ENCODE measurements around the gene SLC4A1.
A peak's percentile ranks its signal among the peaks of the same experiment; 100 is the strongest.
"Not testable (repeated sequence)": the region's sequence is repeated elsewhere in the genome, so short reads cannot be mapped to it uniquely, and the experiment has no call there.

The SLC4A1 gene

GRCh38 chr17:44257815-44258760 is 9.8 kb downstream of the SLC4A1 start:
- DNase-seq (ENCODE audit: low spot score) (no peak), FAIRE-seq (no peak)

- no peak for DNase-seq (ENCODE audit: low spot score)
- FAIRE-seq: peak; percentile 67
These were observed 11.3 kb downstream of the SLC4A1 start for GRCh38 chr17:44256671-44257070.

- DNase-seq (ENCODE audit: low spot score): no peak
- peak; percentile 32 for FAIRE-seq
These were observed 12.0 kb downstream of the SLC4A1 start for GRCh38 chr17:44255915-44256314.

GRCh38 chr17:44254361-44255095 is 13.4 kb downstream of the SLC4A1 start:
- no peak for DNase-seq (ENCODE audit: low spot score)
- FAIRE-seq: no peak

GRCh38 chr17:44253006-44253405 is 14.9 kb downstream of the SLC4A1 start:
- DNase-seq (ENCODE audit: low spot score) (no peak), FAIRE-seq (no peak)

- FAIRE-seq (peak; percentile 44), DNase-seq (ENCODE audit: low spot score) (no peak)
These were observed 16.9 kb downstream of the SLC4A1 start for GRCh38 chr17:44251062-44251461.

- FAIRE-seq (no peak), DNase-seq (ENCODE audit: low spot score) (no peak)
These were observed 18.3 kb downstream of the SLC4A1 start for GRCh38 chr17:44249501-44250246.

- DNase-seq (ENCODE audit: low spot score) (no peak), FAIRE-seq (no peak)
These were observed 19.8 kb downstream of the SLC4A1 start for GRCh38 chr17:44247876-44248736.

- DNase-seq (ENCODE audit: low spot score) (no peak), FAIRE-seq (no peak)
These were observed 20.5 kb downstream of the SLC4A1 start for GRCh38 chr17:44247440-44247841.

- FAIRE-seq: no peak
These were observed 26.8 kb downstream of the SLC4A1 start for GRCh38 chr17:44241106-44241624.

GRCh38 chr17:44237886-44238285 is 30.0 kb downstream of the SLC4A1 start:
- not testable (repeated sequence) for FAIRE-seq

More at GRCh38 chr17:44241106-44241624, 26.8 kb downstream of the SLC4A1 start:
- no peak for DNase-seq (ENCODE audit: low spot score)

GRCh38 chr17:44236444-44236991 is 31.4 kb downstream of the SLC4A1 start:
- FAIRE-seq: no peak

More at GRCh38 chr17:44237886-44238285, 30.0 kb downstream of the SLC4A1 start:
- DNase-seq (ENCODE audit: low spot score): not testable (repeated sequence)

GRCh38 chr17:44235583-44235936 is 32.4 kb downstream of the SLC4A1 start:
- DNase-seq (ENCODE audit: low spot score): peak; percentile 68
- no peak for FAIRE-seq

More at GRCh38 chr17:44236444-44236991, 31.4 kb downstream of the SLC4A1 start:
- DNase-seq (ENCODE audit: low spot score): no peak

GRCh38 chr17:44233582-44233981 is 34.4 kb downstream of the SLC4A1 start:
- DNase-seq (ENCODE audit: low spot score): no peak
- no peak for FAIRE-seq

- FAIRE-seq: no peak
- DNase-seq (ENCODE audit: low spot score): no peak
These were observed 35.9 kb downstream of the SLC4A1 start for GRCh38 chr17:44232061-44232460.

GRCh38 chr17:44230140-44230539 is 37.8 kb downstream of the SLC4A1 start:
- no peak for FAIRE-seq
- no peak for DNase-seq (ENCODE audit: low spot score)

- no peak for DNase-seq (ENCODE audit: low spot score)
- FAIRE-seq: no peak
These were observed 38.8 kb downstream of the SLC4A1 start for GRCh38 chr17:44229090-44229489.

- no peak for FAIRE-seq
- DNase-seq (ENCODE audit: low spot score): no peak
These were observed 44.3 kb downstream of the SLC4A1 start for GRCh38 chr17:44223541-44224071.

GRCh38 chr17:44222112-44222869 is 45.6 kb downstream of the SLC4A1 start:
- DNase-seq (ENCODE audit: low spot score): no peak
- FAIRE-seq: no peak

Data from urothelium cell line (cell line).